Kidney glomerular epithelial cell (primary cell): Measurements from ENCODE around the gene KCNJ5.
A peak's percentile ranks its signal among the peaks of the same experiment; 100 is the strongest.

Source experiments
- DNase-seq: peaks from one replicate; lab custom pipeline; 2025; lab: John Stamatoyannopoulos, UW

The KCNJ5 gene

GRCh38 chr11:128871168-128871610 is 20.0 kb upstream of the KCNJ5 start:
- DNase-seq = no peak

- no peak for DNase-seq
Measured at GRCh38 chr11:128872094-128872493, 19.1 kb upstream of the KCNJ5 start.

DNA sequence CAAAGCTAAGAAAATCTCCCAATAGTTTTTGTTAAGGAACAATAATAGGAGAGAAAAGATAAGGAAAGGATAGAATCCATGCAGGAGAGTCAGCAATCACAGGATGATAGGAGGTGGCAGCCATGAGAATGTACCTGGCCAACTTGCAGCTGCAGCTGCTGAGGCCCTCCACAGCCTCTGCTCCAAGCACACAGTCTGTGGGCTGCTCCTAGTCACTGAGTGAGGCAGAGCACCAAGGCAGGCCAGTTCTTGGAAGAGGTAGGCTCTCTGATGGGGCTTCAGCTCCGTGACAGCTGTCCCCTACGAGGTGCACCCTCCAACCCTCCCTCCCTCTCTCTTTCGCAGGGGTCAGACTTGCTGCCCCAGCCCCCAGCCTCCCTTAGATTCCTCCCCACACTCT is 18.6 kb upstream of the KCNJ5 start:
- no peak for DNase-seq

- no peak for DNase-seq
Measured at GRCh38 chr11:128874427-128874826, 16.7 kb upstream of the KCNJ5 start.

DNA sequence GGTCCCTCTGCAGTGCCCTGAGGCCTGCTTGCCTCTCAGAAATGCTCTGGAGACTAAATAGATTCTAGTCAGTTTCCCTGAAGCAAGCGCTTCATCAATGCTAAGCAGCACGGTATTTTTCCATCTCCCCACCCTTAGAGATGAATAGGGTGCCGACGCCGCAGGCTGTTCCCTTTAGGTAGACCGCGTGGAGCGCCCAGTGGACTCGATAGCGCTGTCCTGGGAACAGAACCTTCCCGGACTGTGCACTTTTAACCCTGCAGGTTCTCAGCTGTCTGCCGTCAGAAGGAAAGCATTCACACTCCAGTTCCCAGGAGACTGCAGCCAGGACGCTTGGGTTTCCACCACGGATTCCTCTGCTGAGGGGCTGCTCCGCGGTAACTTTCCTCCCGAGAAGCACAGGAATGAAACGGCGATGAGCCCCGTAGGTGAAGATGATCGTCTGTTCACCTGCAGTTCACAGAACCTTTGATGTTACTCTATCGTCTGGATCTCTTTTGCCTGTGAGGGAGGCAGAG is 15.0 kb upstream of the KCNJ5 start:
- DNase-seq = no peak

- no peak for DNase-seq
Measured at GRCh38 chr11:128877726-128878125, 13.4 kb upstream of the KCNJ5 start.

- no peak for DNase-seq
Measured at GRCh38 chr11:128878455-128878854, 12.7 kb upstream of the KCNJ5 start.

DNA sequence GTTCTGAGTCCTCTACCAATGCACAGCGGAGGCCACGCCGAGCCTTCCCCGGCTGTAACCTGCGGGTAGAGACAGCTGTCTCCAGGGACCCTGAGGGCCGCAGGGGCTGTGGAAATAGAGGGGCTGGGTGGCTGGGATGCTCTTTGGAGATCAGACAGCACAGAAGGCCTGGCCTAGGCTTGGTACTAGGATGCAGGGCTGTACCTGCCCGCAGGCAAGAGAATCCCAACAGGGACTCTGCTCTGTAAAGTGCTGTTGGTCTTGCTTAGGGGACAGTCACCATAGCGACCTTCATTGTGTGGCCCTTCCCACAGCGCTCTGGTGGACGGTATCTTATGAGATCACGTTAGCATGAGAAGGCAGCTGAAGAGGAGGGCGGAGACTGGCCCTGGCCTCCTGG is 11.3 kb upstream of the KCNJ5 start:
- no peak for DNase-seq

- no peak for DNase-seq
Measured at GRCh38 chr11:128881221-128881620, 9.9 kb upstream of the KCNJ5 start.

- no peak for DNase-seq
Measured at GRCh38 chr11:128882451-128882850, 8.7 kb upstream of the KCNJ5 start.

DNA sequence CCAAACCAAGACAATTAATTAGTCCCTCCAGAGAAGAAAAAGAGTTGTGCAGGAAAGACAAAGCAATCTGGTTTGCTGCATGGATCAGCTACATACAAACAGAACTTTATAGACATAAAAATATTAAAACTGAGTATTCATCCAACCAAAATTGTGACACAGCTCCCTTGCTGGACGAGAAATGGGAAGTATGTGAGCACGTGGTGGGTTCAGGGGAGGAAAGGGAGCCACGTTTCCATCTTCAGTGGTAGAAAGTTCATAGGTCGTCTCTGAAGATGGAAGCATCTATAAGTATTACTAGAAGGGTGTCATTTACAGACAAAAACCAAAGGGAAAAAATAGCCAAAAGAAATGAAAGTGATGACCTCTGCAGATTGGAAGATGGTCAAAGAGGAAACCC is 7.1 kb upstream of the KCNJ5 start:
- DNase-seq = no peak

GRCh38 chr11:128884703-128885338 is 6.3 kb upstream of the KCNJ5 start:
- DNase-seq = peak; percentile 43

DNA sequence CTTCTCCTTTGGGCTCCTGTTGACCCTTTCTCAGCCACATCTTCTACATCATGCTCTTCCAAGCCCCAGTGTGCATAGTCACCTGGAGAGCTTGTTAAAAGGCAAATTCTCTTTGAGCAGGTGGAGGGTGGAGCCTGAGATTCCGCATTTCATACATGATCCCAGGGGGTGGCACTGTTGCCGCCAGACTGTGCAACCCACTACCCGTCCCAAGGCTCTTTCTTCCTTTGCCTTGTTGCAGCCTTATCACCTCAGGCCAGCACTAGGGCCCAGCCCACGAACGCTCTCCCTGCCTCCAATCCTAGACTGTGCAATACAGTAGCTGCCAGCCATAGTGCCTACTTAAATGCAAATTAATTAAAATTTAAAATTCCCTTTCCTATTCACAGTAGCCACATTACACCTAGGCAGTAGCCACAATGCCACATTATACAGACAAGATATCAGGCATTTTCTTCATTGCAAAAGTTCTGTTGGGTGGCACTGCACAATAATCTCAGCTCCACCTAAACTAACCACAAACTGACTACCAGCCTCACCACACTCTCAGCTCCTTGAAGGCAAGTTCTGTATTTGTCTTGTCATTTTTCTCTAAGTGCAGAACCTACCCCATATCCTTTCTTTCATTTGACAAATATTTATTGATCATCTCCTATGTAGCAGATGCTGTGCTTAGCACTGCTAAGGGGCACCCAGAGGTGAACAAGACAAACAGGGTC is 4.6 kb upstream of the KCNJ5 start:
- DNase-seq = no peak

DNA sequence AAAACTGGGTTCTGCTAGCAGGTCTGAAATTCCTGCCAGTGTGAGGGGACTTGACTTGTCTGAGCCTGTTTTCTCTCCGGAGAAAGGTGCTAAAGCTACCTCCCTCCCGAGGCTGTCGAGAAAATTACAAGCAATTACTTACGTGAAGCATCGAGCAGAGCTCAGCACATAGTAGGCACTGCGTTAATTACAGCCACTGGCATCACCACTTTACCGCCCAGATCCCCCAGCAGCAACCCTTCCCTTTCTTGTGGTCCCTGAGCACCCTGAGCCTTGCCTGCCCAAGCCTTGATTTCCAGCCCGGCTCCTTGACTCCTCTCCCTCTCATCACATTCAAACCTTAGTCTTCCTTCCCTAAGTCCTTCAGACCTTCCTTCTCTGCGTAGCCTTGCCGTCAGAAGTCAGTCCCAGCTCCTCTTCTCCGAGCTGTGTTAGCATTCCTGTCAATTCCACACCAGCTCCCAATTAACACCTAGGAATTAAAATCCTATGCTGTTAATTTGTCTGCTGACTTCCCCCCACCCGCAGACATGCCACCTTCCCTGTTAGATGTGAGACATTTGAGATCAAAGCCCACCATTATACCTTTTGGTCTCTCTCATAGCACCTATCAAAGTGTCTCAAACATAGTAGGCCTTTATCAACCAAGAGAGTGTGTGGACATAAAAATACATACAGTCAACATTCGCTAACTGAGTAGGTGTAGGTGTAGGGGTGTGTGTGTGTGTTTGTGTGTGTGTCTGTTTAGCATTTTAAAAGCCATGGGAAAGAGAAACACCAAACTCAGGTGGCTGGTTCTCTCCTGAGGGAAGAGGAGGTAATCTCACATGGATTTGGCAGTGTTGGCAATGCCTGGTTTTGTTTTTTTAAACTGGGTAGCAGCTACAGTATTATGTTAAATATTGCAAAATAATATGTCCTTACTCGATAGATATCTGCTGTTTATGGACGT is 2.8 kb upstream of the KCNJ5 start:
- no peak for DNase-seq

- no peak for DNase-seq
Measured at GRCh38 chr11:128889657-128890213, 1.4 kb upstream of the KCNJ5 start.

DNA sequence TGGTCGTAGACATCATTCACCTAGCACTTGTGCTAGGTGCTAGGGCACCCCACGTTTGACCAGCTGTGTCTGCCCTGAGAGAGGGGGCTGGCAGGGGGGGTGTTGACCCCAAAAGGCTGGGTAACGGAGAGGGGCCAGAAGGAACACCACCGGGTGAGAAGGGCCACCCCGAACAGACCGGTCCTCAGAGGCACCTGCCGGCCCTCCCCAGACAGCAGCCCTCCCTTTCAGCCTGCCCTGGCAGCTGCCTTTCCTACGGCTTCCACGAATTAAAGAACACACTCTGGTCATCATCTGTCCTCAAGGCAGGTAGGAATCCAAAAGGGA is 977 bp upstream of the KCNJ5 start:
- DNase-seq = no peak

- no peak for DNase-seq
Measured at GRCh38 chr11:128891913-128892398, 800 bp downstream of the KCNJ5 start.

GRCh38 chr11:128892866-128893565 is 1.9 kb downstream of the KCNJ5 start:
- peak; percentile 5 for DNase-seq

DNA sequence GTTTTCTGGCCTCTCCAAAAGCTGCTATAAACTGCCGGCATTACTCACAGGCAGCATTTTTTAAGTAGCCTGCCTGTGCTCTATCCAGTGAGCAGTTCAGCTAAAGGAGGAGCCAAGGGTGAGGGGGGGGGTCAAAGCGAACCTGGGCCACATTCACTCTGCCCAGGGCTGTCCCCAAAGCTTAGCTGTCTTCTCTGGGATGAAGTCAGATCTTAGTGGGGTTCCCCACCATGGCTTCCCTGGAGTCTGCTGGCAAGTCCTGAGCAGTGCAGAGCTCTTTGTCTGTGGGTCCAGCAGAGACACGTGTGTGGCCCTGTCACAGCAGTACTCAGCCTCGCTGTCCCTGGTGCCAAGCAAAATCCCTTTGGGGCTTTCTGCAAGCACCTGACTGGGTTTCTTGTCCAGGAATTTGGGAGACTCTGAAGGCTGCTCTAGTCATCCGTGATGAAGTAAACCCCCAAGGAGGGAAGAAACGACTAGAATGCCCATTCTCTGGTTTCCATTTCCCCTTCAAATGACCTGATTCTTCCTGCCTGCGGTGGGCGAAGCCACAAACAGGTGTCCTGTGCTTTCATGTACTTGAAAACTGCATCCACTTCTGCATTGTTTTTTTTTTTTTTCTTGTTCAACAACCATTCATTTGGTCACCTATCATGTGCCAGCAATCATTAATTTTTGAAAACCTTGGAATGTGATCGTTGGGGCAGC is 2.6 kb downstream of the KCNJ5 start:
- no peak for DNase-seq

DNA sequence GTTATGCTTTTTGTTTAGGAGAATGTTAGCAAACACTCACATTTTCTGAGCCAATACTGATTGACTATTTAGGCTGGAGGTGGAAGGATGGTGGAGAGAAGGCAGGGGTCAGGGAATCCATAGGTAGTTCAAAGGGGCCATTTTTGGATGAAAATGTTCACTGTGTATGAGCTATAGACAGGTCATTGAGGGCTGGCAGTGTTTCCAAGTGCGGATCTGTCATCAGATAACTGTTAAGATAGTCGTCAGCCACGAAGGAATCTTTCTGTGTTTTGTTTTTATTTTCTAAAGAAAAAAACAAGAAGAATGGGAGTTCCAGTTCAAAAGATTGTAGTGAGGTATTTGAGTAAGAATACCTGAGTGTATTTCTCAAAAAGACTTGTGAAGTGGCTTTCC is 3.1 kb downstream of the KCNJ5 start:
- DNase-seq = no peak

DNA sequence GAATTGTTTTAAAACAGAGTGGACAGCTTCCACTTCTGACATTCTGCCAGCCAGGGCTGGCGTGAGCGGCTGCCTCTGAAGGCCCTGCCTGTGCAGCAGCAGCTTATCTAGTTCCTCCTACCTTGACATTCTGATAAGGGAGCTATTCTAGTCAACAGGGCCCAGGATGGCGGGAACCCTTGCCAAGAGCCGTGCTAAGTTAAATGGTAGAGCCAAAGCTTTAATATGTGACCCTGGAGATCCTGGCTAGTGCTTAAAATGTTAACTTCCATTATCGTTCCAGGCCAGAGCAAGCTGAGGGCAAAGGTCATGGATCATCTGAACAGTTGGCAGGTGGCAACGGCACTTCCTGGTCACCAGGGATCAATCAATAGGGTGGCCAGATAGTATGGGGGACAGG is 3.5 kb downstream of the KCNJ5 start:
- no peak for DNase-seq
